Pons (tissue), 1 donor: Measurements from ENCODE around the gene SEPTIN1.

Experiments used
- DNase-seq: peaks from one replicate; pipeline ENCODE4 v3.0.0-alpha.2; 2016; ENCODE audit warnings: low spot score

The SEPTIN1 gene

GRCh38 chr16:30377050-30377811 is 5.1 kb downstream of the SEPTIN1 start:
- peak; percentile 58 for DNase-seq

- DNase-seq: no peak
Measured at GRCh38 chr16:30376461-30376902, 5.9 kb downstream of the SEPTIN1 start.

- no peak for DNase-seq
Measured at GRCh38 chr16:30375864-30376263, 6.5 kb downstream of the SEPTIN1 start.

- no peak for DNase-seq
Measured at GRCh38 chr16:30374538-30374937, 7.8 kb downstream of the SEPTIN1 start, which contains the start of gene MYL11. Gene MYL11 (plus strand): TSS chr16:30374802. CDS start chr16:30374858, 56 bp downstream.

GRCh38 chr16:30372725-30373124 is 9.6 kb downstream of the SEPTIN1 start:
- no peak for DNase-seq

- DNase-seq: no peak
Measured at GRCh38 chr16:30372038-30372712, 10.2 kb downstream of the SEPTIN1 start.

GRCh38 chr16:30371248-30371816 is 11.0 kb downstream of the SEPTIN1 start:
- DNase-seq: no peak

- peak; percentile 100 for DNase-seq
Measured at GRCh38 chr16:30370456-30371247, 11.7 kb downstream of the SEPTIN1 start, which contains the start of gene TBC1D10B. Gene TBC1D10B (minus strand): TSS chr16:30370494. CDS start chr16:30370183, 311 bp downstream.

GRCh38 chr16:30369938-30370455 is 12.4 kb downstream of the SEPTIN1 start:
- DNase-seq: no peak

- DNase-seq: no peak
Measured at GRCh38 chr16:30369091-30369937, 13.0 kb downstream of the SEPTIN1 start.

- no peak for DNase-seq
Measured at GRCh38 chr16:30368792-30369090, 13.6 kb downstream of the SEPTIN1 start.

- DNase-seq: no peak
Measured at GRCh38 chr16:30368122-30368791, 14.1 kb downstream of the SEPTIN1 start.

GRCh38 chr16:30367349-30368009 is 14.9 kb downstream of the SEPTIN1 start:
- no peak for DNase-seq

GRCh38 chr16:30366511-30366910 is 15.8 kb downstream of the SEPTIN1 start:
- DNase-seq: no peak

- no peak for DNase-seq
Measured at GRCh38 chr16:30365200-30365599, 17.2 kb downstream of the SEPTIN1 start.

GRCh38 chr16:30361180-30361579 is 21.2 kb downstream of the SEPTIN1 start:
- no peak for DNase-seq

GRCh38 chr16:30359871-30360170 is 22.5 kb downstream of the SEPTIN1 start:
- DNase-seq: no peak

- DNase-seq: no peak
Measured at GRCh38 chr16:30358990-30359870, 23.1 kb downstream of the SEPTIN1 start.

GRCh38 chr16:30358577-30358936 is 23.8 kb downstream of the SEPTIN1 start:
- DNase-seq: no peak
